ENCODE data around the gene DOCK1. TPM values are rescaled to one million over a fixed set of nuclear protein-coding genes. Genes with fewer than 3 reads are reported as not detected.

DOCK1 gene
- polyA plus RNA-seq, 1 donor from 2014 or later, result 2.7 TPM

DNA sequence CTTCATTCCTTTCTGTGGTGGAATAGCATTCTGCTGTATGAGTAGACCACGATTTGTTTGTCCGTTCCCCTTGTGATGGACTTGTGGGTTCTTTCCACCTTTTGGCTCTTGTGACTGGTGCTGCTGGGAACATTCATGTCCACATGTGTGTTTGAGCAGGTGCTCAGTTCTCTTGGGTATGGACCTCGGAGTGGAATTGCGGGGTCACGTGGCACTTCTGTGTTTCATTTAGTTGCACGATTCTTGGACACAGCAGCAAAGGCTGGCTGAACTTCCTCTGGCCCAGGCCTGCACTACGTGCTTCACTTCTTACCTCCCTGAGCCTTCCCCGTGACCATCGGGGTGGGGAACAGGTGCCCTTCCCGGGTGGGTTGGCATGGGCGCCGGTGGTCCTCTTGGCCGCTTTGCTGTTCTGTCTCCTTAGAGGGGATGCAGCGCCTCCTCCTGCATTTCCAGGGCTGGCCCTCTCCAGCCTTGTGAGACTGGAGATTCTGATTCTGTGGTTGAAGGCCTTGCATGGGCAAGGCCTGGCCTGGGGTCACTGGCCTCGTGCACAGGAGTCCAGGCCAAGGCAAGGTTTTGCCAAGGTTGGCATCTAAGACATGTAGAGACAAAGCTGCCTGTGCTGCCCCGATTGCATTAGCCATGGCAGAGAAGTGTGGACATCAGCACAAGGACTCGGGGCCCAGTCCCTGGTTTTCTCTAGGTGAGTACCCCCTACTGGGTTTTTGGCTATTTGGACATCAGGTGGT lies 25.1 kb downstream of the DOCK1 start:
- Histone ChIP-seq H4K20me1 (ENCODE audit: insufficient read depth) (no peaks in the 10 kb centered on the region), H3K4me2 (ENCODE audit: low read length) (no peak overlapping the region), H2AFZ (ENCODE audit: low read depth, low read length) (no peak overlapping the region), H3K4me3 (ENCODE audit: low read length) (no peak overlapping the region), H3K79me2 (replicated peaks; ENCODE audit: insufficient read depth, low read length) (no peaks in the 10 kb centered on the region), H3F3A (ENCODE audit: insufficient read depth, low read length, poor library complexity, severe bottlenecking) (no peaks in the 10 kb centered on the region), H3K27ac (ENCODE audit: low read length) (no peak overlapping the region), H3K9me3 (ENCODE audit: low read length) (no peaks in the 10 kb centered on the region), H3K36me3 (ENCODE audit: insufficient read depth, low read length) (no peaks in the 10 kb centered on the region), H3K27me3 (ENCODE audit: insufficient read depth, low read depth, low read length) (no peaks in the 10 kb centered on the region), H3K9me2 (ENCODE audit: insufficient read depth, low read length) (no peaks in the 10 kb centered on the region), H3K9ac (ENCODE audit: low read length) (no peak overlapping the region)
- TF ChIP-seq POLR2AphosphoS5 (IDR thresholded peaks at IDR 0.05), result no peak
- TF ChIP-seq TAF1 (IDR thresholded peaks at IDR 0.05; ENCODE audit: low read depth), result no peak
- no peak for TF ChIP-seq EZH2 (IDR thresholded peaks at IDR 0.05; ENCODE audit: borderline replicate concordance, insufficient read depth, low read length, poor library complexity, severe bottlenecking)
- no peak for TF ChIP-seq EP300 (conservative IDR thresholded peaks at IDR 0.05; ENCODE audit: poor library complexity, severe bottlenecking)
- no peak for TF ChIP-seq RAD21 (conservative IDR thresholded peaks at IDR 0.05)
- no peak for TF ChIP-seq SMC3 (conservative IDR thresholded peaks at IDR 0.05; ENCODE audit: poor library complexity)
- TF ChIP-seq, protein P1, sequence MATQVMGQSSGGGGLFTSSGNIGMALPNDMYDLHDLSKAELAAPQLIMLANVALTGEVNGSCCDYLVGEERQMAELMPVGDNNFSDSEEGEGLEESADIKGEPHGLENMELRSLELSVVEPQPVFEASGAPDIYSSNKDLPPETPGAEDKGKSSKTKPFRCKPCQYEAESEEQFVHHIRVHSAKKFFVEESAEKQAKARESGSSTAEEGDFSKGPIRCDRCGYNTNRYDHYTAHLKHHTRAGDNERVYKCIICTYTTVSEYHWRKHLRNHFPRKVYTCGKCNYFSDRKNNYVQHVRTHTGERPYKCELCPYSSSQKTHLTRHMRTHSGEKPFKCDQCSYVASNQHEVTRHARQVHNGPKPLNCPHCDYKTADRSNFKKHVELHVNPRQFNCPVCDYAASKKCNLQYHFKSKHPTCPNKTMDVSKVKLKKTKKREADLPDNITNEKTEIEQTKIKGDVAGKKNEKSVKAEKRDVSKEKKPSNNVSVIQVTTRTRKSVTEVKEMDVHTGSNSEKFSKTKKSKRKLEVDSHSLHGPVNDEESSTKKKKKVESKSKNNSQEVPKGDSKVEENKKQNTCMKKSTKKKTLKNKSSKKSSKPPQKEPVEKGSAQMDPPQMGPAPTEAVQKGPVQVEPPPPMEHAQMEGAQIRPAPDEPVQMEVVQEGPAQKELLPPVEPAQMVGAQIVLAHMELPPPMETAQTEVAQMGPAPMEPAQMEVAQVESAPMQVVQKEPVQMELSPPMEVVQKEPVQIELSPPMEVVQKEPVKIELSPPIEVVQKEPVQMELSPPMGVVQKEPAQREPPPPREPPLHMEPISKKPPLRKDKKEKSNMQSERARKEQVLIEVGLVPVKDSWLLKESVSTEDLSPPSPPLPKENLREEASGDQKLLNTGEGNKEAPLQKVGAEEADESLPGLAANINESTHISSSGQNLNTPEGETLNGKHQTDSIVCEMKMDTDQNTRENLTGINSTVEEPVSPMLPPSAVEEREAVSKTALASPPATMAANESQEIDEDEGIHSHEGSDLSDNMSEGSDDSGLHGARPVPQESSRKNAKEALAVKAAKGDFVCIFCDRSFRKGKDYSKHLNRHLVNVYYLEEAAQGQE (IDR thresholded peaks at IDR 0.05; ENCODE audit: borderline replicate concordance), result no peak
- TF ChIP-seq MXI1 (conservative IDR thresholded peaks at IDR 0.05; ENCODE audit: poor library complexity, severe bottlenecking), result no peak
- TF ChIP-seq, protein P2, sequence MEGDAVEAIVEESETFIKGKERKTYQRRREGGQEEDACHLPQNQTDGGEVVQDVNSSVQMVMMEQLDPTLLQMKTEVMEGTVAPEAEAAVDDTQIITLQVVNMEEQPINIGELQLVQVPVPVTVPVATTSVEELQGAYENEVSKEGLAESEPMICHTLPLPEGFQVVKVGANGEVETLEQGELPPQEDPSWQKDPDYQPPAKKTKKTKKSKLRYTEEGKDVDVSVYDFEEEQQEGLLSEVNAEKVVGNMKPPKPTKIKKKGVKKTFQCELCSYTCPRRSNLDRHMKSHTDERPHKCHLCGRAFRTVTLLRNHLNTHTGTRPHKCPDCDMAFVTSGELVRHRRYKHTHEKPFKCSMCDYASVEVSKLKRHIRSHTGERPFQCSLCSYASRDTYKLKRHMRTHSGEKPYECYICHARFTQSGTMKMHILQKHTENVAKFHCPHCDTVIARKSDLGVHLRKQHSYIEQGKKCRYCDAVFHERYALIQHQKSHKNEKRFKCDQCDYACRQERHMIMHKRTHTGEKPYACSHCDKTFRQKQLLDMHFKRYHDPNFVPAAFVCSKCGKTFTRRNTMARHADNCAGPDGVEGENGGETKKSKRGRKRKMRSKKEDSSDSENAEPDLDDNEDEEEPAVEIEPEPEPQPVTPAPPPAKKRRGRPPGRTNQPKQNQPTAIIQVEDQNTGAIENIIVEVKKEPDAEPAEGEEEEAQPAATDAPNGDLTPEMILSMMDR (IDR thresholded peaks at IDR 0.05; ENCODE audit: poor library complexity, severe bottlenecking), result no peak

DNA sequence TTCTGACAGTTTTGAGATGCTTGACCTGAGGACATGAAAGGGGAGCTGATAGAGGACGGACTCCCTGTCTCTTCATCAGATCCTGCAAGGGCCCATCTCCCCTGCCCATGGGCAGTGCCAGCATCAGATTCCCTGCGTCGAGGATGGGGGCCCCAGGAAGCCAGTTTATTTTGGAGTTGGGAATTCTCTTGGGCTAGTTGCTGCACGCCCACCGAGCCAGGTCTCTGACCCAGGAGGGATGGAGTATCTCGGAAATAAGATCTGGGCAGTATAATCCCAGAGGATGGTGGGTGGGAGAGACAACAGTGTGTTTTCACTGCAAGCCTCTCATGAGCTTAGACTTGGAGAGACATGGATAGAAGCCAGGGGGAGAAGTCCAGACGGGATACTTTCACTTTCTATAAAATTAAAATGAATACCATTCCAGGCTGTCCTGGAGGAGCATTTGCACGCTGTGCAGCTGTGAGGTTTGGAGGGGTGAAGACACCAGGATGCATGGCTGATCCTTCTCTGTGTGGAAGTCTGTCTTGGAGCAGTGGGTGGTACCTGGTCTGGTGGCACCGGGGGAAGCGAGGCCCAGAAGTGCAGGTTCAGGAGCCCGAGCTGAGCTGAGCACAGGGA lies 25.8 kb downstream of the DOCK1 start:
- Histone ChIP-seq H3K79me2 (replicated peaks; ENCODE audit: insufficient read depth, low read length) (no peaks in the 10 kb centered on the region), H3K4me3 (ENCODE audit: low read length) (no peak overlapping the region), H3K27me3 (ENCODE audit: insufficient read depth, low read depth, low read length) (no peaks in the 10 kb centered on the region), H4K20me1 (ENCODE audit: insufficient read depth) (no peaks in the 10 kb centered on the region), H3F3A (ENCODE audit: insufficient read depth, low read length, poor library complexity, severe bottlenecking) (no peaks in the 10 kb centered on the region), H3K9me3 (ENCODE audit: low read length) (no peaks in the 10 kb centered on the region), H3K4me2 (ENCODE audit: low read length) (no peak overlapping the region), H3K9me2 (ENCODE audit: insufficient read depth, low read length) (no peaks in the 10 kb centered on the region), H2AFZ (ENCODE audit: low read depth, low read length) (no peak overlapping the region), H3K36me3 (ENCODE audit: insufficient read depth, low read length) (no peaks in the 10 kb centered on the region), H3K9ac (ENCODE audit: low read length) (no peak overlapping the region), H3K27ac (ENCODE audit: low read length) (no peak overlapping the region)
- TF ChIP-seq POLR2AphosphoS5 (IDR thresholded peaks at IDR 0.05), result no peak
- no peak for TF ChIP-seq EZH2 (IDR thresholded peaks at IDR 0.05; ENCODE audit: borderline replicate concordance, insufficient read depth, low read length, poor library complexity, severe bottlenecking)
- TF ChIP-seq RAD21 (conservative IDR thresholded peaks at IDR 0.05), result no peak
- TF ChIP-seq SMC3 (conservative IDR thresholded peaks at IDR 0.05; ENCODE audit: poor library complexity), result no peak
- TF ChIP-seq, protein P2 (IDR thresholded peaks at IDR 0.05; ENCODE audit: poor library complexity, severe bottlenecking), result no peak
- TF ChIP-seq TAF1 (IDR thresholded peaks at IDR 0.05; ENCODE audit: low read depth), result no peak

Data from neural cell (in vitro differentiated cells).